Activated B cell treated with CpG ODN at 0.5 μM for 24 hours (primary cell): ENCODE results near the gene EIF2B4. TPM values are rescaled to one million over a fixed set of nuclear protein-coding genes. Genes with fewer than 3 reads are reported as not detected.
A peak's percentile ranks its signal among the peaks of the same experiment; 100 is the strongest.

Experiments used
- ATAC-seq: fragments of 200-7000 bp; cut with Tn5 transposase; one replicate; pipeline ENCODE4 v1.10.0; 2021; ENCODE audit warnings: low read depth, mild to moderate bottlenecking, moderate library complexity
- CTCF ChIA-PET: fragments of 350-600 bp; sonication (Branson Sonifier 250); formaldehyde crosslinking; loops from one replicate; lab custom pipeline; 2021; ENCODE audit warnings: antibody characterized with exemption; lab: Charles Lee
- POLR2A ChIA-PET: fragments of 350-600 bp; sonication (Branson Sonifier 250); formaldehyde crosslinking; loops from one replicate; lab custom pipeline; 2021; ENCODE audit warnings: antibody characterized with exemption; lab: Charles Lee
- DNase-seq: peaks from one replicate; pipeline ENCODE4 v3.0.0; 2022
- H3K27ac Mint-ChIP-seq: one replicate; pipeline ENCODE4 v1.8.0; 2020; ENCODE audit warnings: mixed read lengths
- H3K27me3 Mint-ChIP-seq: one replicate; pipeline ENCODE4 v1.8.0; 2021; ENCODE audit warnings: mixed read lengths
- H3K36me3 Mint-ChIP-seq: one replicate; pipeline ENCODE4 v1.8.0; 2021; ENCODE audit warnings: low read depth, mixed read lengths
- H3K4me1 Mint-ChIP-seq: one replicate; pipeline ENCODE4 v1.8.0; 2021; ENCODE audit warnings: mixed read lengths
- H3K4me3 Mint-ChIP-seq: one replicate; pipeline ENCODE4 v1.8.0; 2020; ENCODE audit warnings: mild to moderate bottlenecking, mixed read lengths
- H3K9me3 Mint-ChIP-seq: one replicate; pipeline ENCODE4 v1.8.0; 2020; ENCODE audit warnings: mixed read lengths
- intact Hi-C: fragments of 100-400 bp; cut with micrococcal nuclease; formaldehyde crosslinking; loops from one replicate; pipeline ENCODE4 v1.15.1; 2024
- total RNA-seq: library from RNA; stranded (reverse); gene quantifications from 2 replicates; pipeline ENCODE4 v1.2.3, GENCODE V29; 2022
- TF ChIP-seq, protein P1 (sequence below): fragments of 200-600 bp; IDR thresholded peaks from one replicate; pipeline ENCODE4 v1.8.0; 2022; ENCODE audit warnings: antibody characterized with exemption, mild to moderate bottlenecking

EIF2B4 gene
- total RNA-seq, 1 donor from 2014 or later, result 49.9 TPM

DNA sequence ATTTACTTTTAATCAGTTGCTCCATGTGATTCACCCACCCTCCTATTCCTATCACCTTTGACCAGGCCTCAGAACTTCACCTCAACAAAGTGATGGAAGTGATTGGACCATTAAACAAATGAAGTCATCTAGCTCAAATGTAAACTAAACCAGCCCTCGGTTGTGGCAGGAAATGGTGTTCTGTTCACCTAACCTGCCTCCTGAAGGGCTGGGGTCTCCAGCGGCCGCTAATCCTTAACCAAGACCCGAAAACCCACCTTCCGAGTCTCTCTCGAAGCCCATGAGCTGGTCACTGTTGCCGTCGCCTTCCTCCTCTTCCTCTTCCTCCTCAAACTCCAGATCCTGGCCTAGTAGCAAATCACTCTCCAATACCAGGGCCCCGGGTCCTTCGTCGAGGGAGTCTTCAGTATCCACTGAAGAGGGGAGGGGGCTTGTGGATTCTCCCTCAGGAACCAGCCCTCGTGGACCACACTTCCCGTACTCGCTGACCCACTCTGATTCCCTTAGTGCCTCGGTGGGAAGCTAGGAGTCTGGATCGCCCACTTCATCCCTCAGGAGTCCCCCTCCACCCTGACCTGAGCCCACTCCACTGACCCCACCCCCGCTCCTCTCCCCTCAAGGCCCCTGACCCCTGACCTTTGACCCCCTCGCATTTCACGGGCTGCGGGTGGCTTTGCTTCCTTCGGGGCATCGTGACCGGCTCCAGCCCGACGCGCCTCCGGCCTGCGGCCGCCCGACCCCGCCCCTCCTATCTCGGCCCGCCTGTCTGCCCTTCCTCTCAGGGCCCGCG lies 9.9 kb upstream of the EIF2B4 start:
- ATAC-seq (no peak), DNase-seq (peak; percentile 20)
- Mint-ChIP-seq H3K27me3 (no peaks in the 10 kb centered on the region), H3K4me3 (peak overlapping the region; percentile 87), H3K4me1 (peaks cover 29% of the 10 kb centered on the region), H3K27ac (peak overlapping the region; percentile 86), H3K36me3 (peaks cover 80% of the 10 kb centered on the region), H3K9me3 (no peaks in the 10 kb centered on the region)
- CTCF ChIA-PET, result interaction anchor here (0.8 to 1.3 kb wide), 3 partner anchors 8 to 10 kb away, joined by 3 to 6 read pairs (median 5); partner anchors contain the start of genes EIF2B4 and SNX17
- POLR2A ChIA-PET, result interaction anchor here (0.5 to 4.9 kb wide), 12 partner anchors 9 to 248 kb away, joined by 3 to 96 read pairs (median 4); partner anchors contain the start of genes ATRAID, CCDC121, EIF2B4 and GPN1
- intact Hi-C loops, result loop anchor here (1.0 to 2.0 kb wide), 5 partner anchors 10 to 57 kb away; partner anchors contain the start of genes EIF2B4, GTF3C2, MPV17 and NRBP1
- TF ChIP-seq, protein P1, sequence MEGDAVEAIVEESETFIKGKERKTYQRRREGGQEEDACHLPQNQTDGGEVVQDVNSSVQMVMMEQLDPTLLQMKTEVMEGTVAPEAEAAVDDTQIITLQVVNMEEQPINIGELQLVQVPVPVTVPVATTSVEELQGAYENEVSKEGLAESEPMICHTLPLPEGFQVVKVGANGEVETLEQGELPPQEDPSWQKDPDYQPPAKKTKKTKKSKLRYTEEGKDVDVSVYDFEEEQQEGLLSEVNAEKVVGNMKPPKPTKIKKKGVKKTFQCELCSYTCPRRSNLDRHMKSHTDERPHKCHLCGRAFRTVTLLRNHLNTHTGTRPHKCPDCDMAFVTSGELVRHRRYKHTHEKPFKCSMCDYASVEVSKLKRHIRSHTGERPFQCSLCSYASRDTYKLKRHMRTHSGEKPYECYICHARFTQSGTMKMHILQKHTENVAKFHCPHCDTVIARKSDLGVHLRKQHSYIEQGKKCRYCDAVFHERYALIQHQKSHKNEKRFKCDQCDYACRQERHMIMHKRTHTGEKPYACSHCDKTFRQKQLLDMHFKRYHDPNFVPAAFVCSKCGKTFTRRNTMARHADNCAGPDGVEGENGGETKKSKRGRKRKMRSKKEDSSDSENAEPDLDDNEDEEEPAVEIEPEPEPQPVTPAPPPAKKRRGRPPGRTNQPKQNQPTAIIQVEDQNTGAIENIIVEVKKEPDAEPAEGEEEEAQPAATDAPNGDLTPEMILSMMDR, result no peak

DNA sequence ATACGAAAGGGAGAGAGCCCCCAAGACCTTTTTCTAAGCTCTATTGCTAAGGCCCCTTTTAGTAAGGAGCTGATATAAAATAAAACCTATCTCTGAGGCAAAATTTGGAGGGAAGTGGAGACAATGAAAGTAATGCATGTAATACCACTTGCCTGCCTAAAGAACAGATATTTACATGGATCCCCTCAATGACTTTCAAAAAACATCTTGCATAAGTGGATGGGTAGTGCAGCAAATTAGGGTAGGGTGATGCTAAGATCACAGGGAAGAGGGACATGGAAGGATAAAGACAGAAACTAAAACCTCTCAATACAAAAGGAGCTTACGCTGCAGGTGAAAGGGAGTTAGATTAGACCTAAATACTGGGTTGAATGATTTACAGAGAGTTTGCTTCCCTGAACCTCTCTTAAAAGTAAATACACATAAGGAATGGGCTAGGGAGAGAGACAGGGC lies 9.3 kb upstream of the EIF2B4 start:
- ChIA-PET POLR2A (interaction anchor here (0.6 to 4.9 kb wide), 5 partner anchors 9 to 50 kb away, joined by 3 to 96 read pairs (median 25); partner anchors contain the start of genes EIF2B4, GTF3C2, NRBP1 and PPM1G), CTCF (interaction anchor here (0.8 to 1.3 kb wide), 2 partner anchors 9 to 10 kb away, joined by 3 to 6 read pairs; partner anchors contain the start of genes EIF2B4 and SNX17)
- TF ChIP-seq, protein P1, result no peak
- ATAC-seq (no peak), DNase-seq (no peak)
- intact Hi-C loops, result no loop called here
- Mint-ChIP-seq H3K4me3 (peak overlapping the region; percentile 87), H3K9me3 (no peaks in the 10 kb centered on the region), H3K4me1 (peaks cover 29% of the 10 kb centered on the region), H3K36me3 (peaks cover 80% of the 10 kb centered on the region), H3K27ac (peak overlapping the region; percentile 86), H3K27me3 (no peaks in the 10 kb centered on the region)

DNA sequence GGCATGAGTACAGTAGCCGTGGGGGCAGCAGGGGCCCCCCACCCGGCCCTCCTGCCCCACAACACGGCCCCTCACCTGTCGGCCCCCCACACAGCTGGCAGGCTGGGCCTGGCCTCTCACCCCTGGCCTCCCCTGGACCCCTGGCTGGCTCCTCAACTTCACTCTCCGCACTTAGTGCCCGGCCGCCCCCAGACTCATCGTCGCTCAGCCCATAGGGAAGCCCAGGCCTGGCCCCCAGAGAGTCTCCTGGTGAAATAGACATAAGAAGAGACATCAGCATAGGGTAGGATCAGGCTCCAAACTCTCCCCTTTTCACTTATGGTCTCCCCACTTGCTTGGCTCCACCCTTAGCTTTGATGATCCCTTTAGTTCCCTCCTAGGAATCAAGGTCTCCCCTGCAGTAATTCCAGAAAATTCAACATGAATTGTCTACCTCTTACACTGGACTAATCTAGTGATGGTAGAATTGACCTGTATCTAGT lies 8.7 kb upstream of the EIF2B4 start:
- TF ChIP-seq, protein P1, result no peak
- Mint-ChIP-seq H3K27ac (peak overlapping the region; percentile 41), H3K27me3 (no peaks in the 10 kb centered on the region), H3K36me3 (peaks cover 80% of the 10 kb centered on the region), H3K4me1 (peaks cover 27% of the 10 kb centered on the region), H3K4me3 (peak overlapping the region; percentile 87), H3K9me3 (no peaks in the 10 kb centered on the region)
- POLR2A ChIA-PET, result interaction anchor here (2.4 to 4.9 kb wide), 3 partner anchors 8 to 30 kb away, joined by 19 to 96 read pairs (median 38); partner anchors contain the start of genes EIF2B4, GTF3C2, PPM1G and SNX17
- intact Hi-C loops, result no loop called here
- no peak for DNase-seq
- ATAC-seq, result no peak
- CTCF ChIA-PET, result interaction anchor here (1.3 kb wide), 1 partner anchor 9 kb away, joined by 6 read pairs; the partner anchor contains the start of gene EIF2B4

DNA sequence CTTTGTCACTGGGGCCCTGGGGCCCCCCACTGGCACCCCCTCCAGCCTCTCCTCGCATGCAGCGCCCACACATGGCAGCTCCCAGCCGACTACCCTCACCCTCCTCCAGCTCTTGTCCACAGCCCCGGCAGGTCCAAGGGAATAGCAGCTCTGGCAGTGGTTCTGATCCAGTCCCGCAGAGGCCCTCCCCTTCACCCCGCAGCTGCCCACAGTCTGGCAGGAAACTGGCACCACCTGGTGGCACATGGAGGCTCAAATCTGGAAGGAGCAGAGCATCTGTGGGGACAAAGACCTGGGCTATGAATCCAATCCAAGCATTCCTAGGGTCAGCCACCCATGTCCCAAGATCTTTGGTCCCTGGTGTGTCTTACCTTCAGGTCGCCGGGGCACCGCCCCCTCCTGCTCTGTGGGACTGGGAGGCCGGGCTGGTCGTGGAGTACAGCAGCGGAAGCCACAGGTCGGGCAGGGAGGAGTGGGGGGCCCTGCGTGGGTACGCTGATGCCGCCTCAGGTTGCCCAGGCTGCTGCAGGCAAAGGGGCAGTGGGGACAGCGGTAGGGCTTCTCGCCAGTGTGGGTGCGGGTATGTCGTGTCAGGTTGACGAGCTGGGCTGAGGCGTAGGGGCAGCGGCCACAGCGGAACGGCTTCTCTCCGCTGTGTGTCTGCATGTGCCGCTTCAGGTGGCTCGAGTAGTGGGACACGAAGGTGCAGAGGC lies 8.1 kb upstream of the EIF2B4 start:
- H3K27ac Mint-ChIP-seq, result no peak overlapping the region
- peaks cover 25% of the 10 kb centered on the region for H3K4me1 Mint-ChIP-seq
- DNase-seq (no peak), ATAC-seq (no peak)
- H3K4me3 Mint-ChIP-seq, result no peak overlapping the region
- ChIA-PET CTCF (no interaction called here), POLR2A (interaction anchor here (1.2 to 4.9 kb wide), 2 partner anchors 21 to 31 kb away, joined by 3 to 38 read pairs; partner anchors contain the start of genes GTF3C2 and PPM1G)
- TF ChIP-seq, protein P1, result no peak
- peaks cover 80% of the 10 kb centered on the region for H3K36me3 Mint-ChIP-seq
- intact Hi-C loops, result no loop called here
- no peaks in the 10 kb centered on the region for H3K27me3 Mint-ChIP-seq
- H3K9me3 Mint-ChIP-seq, result no peaks in the 10 kb centered on the region
